Measurements from ENCODE around the gene ERC1. TPM values are rescaled to one million over a fixed set of nuclear protein-coding genes. Genes with fewer than 3 reads are reported as not detected.

Gene ERC1
- total RNA-seq, 1 experiment from 2014 or later, result 12.3 TPM

GRCh38 chr12:1041478-1041877 lies 50.5 kb downstream of the ERC1 start:
- Histone ChIP-seq H3K4me1 (ENCODE audit: insufficient read depth, low read length) (peaks cover 35% of the 10 kb centered on the region), H3K79me2 (ENCODE audit: low read length) (peaks cover 12% of the 10 kb centered on the region; the same call in 1 of the 2 replicates), H3K9me2 (replicated peaks; ENCODE audit: low read length) (no peaks in the 10 kb centered on the region), H3K9ac (ENCODE audit: low read length) (no peak overlapping the region), H3K9me3 (ENCODE audit: low read length) (no peaks in the 10 kb centered on the region), H3K27me3 (ENCODE audit: low read length) (no peaks in the 10 kb centered on the region), H3K36me3 (ENCODE audit: low read depth, low read length) (no peaks in the 10 kb centered on the region), H3K4me2 (ENCODE audit: low read length) (no peak overlapping the region), H4K20me1 (ENCODE audit: low read length) (no peaks in the 10 kb centered on the region), H3K4me3 (ENCODE audit: low read length) (no peak overlapping the region), H3K27ac (ENCODE audit: low read length) (no peak overlapping the region), H3F3A (ENCODE audit: low read length, unreplicated experiment) (peaks cover 9% of the 10 kb centered on the region), H2AFZ (ENCODE audit: low read length) (no peak overlapping the region)
- CTCF ChIA-PET, result interaction anchor here (0.8 kb wide), 1 partner anchor 51 kb away, joined by 7 read pairs; no protein-coding TSS in a partner anchor
- POLR2A ChIA-PET (ENCODE audit: unreplicated experiment), result no interaction called here
- intact Hi-C loops (cut with micrococcal nuclease), result loop anchor here (5.0 to 10.0 kb wide), 2 partner anchors 49 to 53 kb away; partner anchors contain the start of gene ERC1
- ATAC-seq (peak; percentile 67), DNase-seq (peak; percentile 46)
- BruUV-seq (replicated peaks), result no TSS peak
- no peak for TF ChIP-seq EZH2phosphoT487 (IDR thresholded peaks at IDR 0.05; ENCODE audit: borderline replicate concordance, low read length)
- no peak for TF ChIP-seq EZH2 (IDR thresholded peaks at IDR 0.05; ENCODE audit: low read length, unreplicated experiment)
- TF ChIP-seq CTCF (conservative IDR thresholded peaks at IDR 0.05; ENCODE audit: low read depth, low read length), result peak; percentile 36

GRCh38 chr12:1044199-1044598 lies 53.2 kb downstream of the ERC1 start:
- ATAC-seq, result peak; percentile 18; the same call in 1 of the 2 replicates
- Histone ChIP-seq H3K9ac (ENCODE audit: low read length) (no peak overlapping the region), H3K27me3 (ENCODE audit: low read length) (no peaks in the 10 kb centered on the region), H3K4me2 (ENCODE audit: low read length) (peak overlapping the region; percentile 75), H3K9me3 (ENCODE audit: low read length) (no peaks in the 10 kb centered on the region), H3K4me3 (ENCODE audit: low read length) (no peak overlapping the region; the same call in 1 of the 2 replicates), H3F3A (ENCODE audit: low read length, unreplicated experiment) (peaks cover 9% of the 10 kb centered on the region), H3K9me2 (replicated peaks; ENCODE audit: low read length) (no peaks in the 10 kb centered on the region), H2AFZ (ENCODE audit: low read length) (no peak overlapping the region), H3K4me1 (ENCODE audit: insufficient read depth, low read length) (peaks cover 53% of the 10 kb centered on the region), H3K79me2 (ENCODE audit: low read length) (peaks cover 38% of the 10 kb centered on the region), H3K27ac (ENCODE audit: low read length) (peak overlapping the region; percentile 57), H4K20me1 (ENCODE audit: low read length) (no peaks in the 10 kb centered on the region), H3K36me3 (ENCODE audit: low read depth, low read length) (no peaks in the 10 kb centered on the region)
- no TSS peak for BruUV-seq (replicated peaks)
- POLR2A ChIA-PET (ENCODE audit: unreplicated experiment), result no interaction called here
- intact Hi-C loops (cut with micrococcal nuclease), result loop anchor here (5.0 to 10.0 kb wide), 2 partner anchors 51 to 52 kb away; partner anchors contain the start of gene ERC1
- no peak for TF ChIP-seq EZH2 (IDR thresholded peaks at IDR 0.05; ENCODE audit: low read length, unreplicated experiment)
- no peak for TF ChIP-seq CTCF (conservative IDR thresholded peaks at IDR 0.05; ENCODE audit: low read depth, low read length)
- TF ChIP-seq EZH2phosphoT487 (IDR thresholded peaks at IDR 0.05; ENCODE audit: borderline replicate concordance, low read length), result no peak
- CTCF ChIA-PET, result no interaction called here
- DNase-seq, result peak; percentile 33

GRCh38 chr12:1044696-1045095 lies 53.7 kb downstream of the ERC1 start:
- Histone ChIP-seq H4K20me1 (ENCODE audit: low read length) (no peaks in the 10 kb centered on the region), H3K9ac (ENCODE audit: low read length) (no peak overlapping the region), H3K4me3 (ENCODE audit: low read length) (peak overlapping the region; percentile 39), H3K9me2 (replicated peaks; ENCODE audit: low read length) (no peaks in the 10 kb centered on the region), H3K4me2 (ENCODE audit: low read length) (peak overlapping the region; percentile 75), H3K27ac (ENCODE audit: low read length) (peak overlapping the region; percentile 57), H3K36me3 (ENCODE audit: low read depth, low read length) (no peaks in the 10 kb centered on the region), H3K27me3 (ENCODE audit: low read length) (no peaks in the 10 kb centered on the region), H2AFZ (ENCODE audit: low read length) (no peak overlapping the region), H3F3A (ENCODE audit: low read length, unreplicated experiment) (peaks cover 9% of the 10 kb centered on the region), H3K79me2 (ENCODE audit: low read length) (peaks cover 41% of the 10 kb centered on the region), H3K4me1 (ENCODE audit: insufficient read depth, low read length) (peaks cover 58% of the 10 kb centered on the region), H3K9me3 (ENCODE audit: low read length) (no peaks in the 10 kb centered on the region)
- ChIA-PET CTCF (no interaction called here), POLR2A (ENCODE audit: unreplicated experiment) (no interaction called here)
- no TSS peak for BruUV-seq (replicated peaks)
- peak; percentile 66 for ATAC-seq
- intact Hi-C loops (cut with micrococcal nuclease), result loop anchor here (5.0 to 10.0 kb wide), 2 partner anchors 50 to 52 kb away; partner anchors contain the start of gene ERC1
- TF ChIP-seq EZH2 (IDR thresholded peaks at IDR 0.05; ENCODE audit: low read length, unreplicated experiment) (no peak), CTCF (conservative IDR thresholded peaks at IDR 0.05; ENCODE audit: low read depth, low read length) (no peak), EZH2phosphoT487 (IDR thresholded peaks at IDR 0.05; ENCODE audit: borderline replicate concordance, low read length) (no peak)
- DNase-seq, result peak; percentile 77
